Activated T-cell treated with anti-CD3 and anti-CD28 coated beads for 48 hours (primary cell): ENCODE results near the gene SDF2.
A peak's percentile ranks its signal among the peaks of the same experiment; 100 is the strongest.
"Not testable (repeated sequence)": the region's sequence is repeated elsewhere in the genome, so short reads cannot be mapped to it uniquely, and the experiment has no call there.

ENCODE experiments used
- DNase-seq: peaks from one replicate; pipeline ENCODE4 v3.0.0-alpha.2; 2020; ENCODE audit warnings: low read depth

The SDF2 gene

DNA sequence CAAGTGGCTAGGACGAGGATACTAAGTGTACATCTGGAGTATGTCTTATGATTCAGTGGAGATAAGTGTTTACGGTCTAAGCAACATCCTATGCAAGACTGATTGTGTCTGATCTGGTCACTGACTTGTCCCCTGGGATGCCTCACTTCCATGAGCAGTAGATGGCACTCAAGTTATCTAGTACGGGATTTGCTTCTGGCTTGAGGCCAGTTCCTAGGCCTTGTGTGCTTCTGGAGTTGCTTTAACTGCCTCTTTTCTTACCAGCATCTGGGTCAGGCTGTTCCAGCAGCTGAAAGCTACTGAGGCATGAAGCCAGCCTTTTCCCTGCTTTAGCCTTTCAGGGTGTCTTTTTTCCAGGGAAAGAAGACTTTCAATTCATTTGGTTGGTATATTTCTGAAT lies 23.3 kb upstream of the SDF2 start:
- no peak for DNase-seq

DNA sequence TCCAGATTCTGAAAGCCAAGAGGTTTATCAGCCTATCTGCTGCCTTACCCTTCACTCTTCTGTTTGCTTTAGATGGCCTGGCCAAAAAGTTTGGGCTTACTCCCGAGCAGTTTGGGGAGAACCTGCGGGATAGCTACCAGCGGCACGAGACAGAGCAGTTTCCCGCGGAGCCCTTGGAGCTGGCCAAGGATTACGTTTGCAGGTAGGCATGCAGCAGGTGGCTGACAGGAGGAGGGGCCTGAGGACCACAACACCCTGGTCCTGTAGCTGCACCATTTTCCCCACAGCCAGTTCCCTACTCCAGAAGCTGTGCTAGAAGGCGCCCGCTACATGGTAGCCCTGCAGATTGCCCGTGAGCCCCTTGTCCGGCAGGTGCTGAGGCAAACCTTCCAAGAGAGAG lies 20.9 kb upstream of the SDF2 start:
- no peak for DNase-seq

DNA sequence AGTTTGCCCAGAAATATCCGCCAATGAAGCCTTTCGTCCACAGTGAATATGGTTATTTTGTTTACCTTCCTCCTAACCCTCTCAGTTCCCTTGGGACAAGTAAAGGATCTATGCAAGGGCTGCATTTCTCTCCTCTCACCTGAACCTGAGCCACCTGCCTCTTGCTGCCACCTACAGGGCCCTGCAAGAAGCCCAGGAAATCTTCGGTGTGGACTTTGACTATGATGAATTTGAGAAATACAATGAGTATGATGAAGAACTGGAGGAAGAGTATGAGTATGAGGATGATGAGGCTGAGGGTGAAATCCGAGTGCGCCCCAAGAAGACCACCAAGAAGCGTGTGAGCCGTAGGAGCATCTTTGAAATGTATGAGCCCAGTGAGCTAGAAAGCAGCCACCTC lies 14.3 kb upstream of the SDF2 start:
- no peak for DNase-seq

DNA sequence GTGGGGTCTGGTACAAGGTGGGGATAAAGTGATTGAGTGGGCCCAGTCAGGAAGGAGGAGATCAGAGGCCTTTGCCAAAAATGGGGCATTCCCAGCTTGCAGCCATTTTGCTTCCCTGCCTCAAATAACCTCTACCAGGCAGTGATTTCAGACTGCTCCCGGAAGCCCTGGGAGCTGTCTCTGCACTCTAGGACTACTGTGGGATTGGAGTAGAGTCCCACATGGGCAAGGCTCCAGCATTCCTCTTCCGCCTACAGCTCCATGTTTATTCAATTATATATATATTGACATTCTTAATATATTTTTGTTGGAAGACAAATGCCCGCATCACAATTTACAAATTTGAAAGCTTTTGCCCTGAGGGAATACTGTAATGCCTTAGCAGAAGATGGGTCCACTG lies 13.8 kb upstream of the SDF2 start:
- no peak for DNase-seq

DNA sequence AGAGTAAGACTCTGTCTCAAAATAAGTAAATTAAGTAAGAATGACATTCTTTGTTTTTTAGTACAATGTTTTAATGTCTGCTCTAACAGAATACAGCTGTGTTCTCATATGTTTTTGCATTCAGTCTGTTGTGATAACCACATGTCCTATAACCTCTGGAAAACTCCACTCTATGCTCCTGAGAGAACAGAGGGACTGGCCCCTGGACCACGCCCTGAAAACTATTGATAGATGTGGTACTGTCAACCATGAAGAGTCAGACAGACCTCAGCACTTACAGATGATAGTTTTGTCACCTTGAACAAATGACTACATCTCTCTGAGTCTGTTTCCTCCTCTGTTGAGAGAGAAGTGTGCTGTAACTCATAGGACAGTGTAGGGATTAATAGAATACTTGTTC lies 8.2 kb upstream of the SDF2 start:
- no peak for DNase-seq

DNA sequence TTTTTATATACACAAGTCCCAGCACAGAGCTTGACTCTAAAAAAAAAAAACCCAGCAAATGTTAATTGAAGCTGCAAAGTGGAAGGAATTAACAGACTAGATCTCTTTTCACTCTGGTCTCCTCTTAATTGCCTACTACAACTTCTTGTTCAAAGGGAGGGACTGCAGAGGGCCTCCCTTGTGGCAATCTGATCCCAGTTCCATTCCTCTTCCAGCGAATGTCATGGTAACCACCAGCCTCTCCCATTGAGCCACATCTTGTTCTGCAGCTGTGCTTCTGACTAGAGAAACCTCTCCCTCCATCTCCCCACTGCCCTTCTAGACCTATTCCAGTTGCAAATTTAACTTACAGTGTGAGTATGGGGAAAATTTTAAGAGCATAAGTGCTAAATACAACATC lies 6.2 kb upstream of the SDF2 start:
- DNase-seq, result no peak

DNA sequence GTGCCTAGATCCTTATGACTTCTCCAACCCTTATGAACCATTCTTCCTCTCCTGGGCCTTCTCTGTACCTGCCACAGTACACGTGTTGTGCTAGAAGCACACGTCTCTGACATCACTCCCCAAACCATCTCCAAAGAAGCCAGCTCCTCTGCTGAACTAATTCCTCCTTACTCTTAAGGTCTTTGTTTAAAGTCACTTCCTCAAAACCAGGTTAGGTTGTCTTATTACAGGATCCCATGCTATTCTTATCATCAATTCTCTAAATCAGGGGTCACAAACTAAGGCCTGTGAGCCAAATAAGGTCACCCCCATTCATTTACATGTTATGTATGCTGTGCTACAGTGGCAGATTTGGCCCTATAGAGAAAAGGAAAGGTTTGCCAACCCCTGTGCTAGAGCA lies 4.3 kb upstream of the SDF2 start:
- no peak for DNase-seq

DNA sequence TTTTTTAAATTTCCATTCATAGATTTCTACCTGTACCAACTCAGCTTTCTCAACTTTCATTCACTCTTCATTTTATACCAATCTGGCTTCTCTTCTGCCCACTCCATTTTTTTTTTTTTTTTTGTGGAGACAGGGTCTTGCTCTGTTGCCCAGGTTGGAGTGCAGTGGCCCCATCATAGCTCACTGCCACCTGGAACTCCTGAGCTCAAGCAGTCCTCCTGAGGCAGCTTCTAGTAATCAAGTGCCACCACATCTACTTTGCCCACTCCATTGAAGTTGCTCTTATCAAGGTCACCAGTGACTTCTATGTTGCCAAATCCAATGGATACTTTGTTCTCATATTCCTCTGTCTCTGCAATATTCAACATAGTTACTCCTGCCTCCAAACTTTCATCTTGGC lies 2.0 kb upstream of the SDF2 start:
- DNase-seq, result no peak

DNA sequence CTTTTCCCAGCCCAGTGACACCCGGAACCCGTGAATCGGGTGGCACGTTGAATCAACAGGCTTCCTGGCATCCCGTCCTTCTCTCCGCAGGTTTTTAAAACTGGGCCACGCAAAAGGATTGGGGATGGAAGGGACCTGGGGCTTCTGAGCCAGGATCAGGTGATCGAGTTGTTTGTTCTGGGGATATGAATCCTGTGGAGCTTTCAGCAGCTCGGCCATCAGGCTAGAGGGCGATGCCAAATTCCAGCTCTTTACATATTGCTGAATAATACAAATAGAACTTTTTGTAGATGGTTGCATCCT lies 772 bp upstream of the SDF2 start:
- DNase-seq, result no peak

DNA sequence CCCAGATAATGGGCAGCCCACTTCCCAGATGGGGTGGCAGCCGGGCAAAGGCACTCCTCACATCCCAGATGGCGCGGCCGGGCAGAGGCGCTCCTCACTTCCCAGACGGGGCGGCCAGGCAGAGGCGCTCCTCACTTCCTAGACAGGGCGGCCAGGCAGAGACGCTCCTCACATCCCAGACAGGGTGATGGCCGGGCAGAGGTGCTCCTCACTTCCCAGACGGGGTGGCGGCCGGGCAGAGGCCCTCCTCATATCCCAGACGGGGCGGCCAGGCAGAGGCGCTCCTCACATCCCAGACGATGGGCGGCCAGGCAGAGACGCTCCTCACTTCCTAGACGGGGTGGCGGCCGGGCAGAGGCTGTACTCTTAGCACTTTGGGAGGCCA lies 2.2 kb downstream of the SDF2 start:
- DNase-seq, result not testable (repeated sequence)

DNA sequence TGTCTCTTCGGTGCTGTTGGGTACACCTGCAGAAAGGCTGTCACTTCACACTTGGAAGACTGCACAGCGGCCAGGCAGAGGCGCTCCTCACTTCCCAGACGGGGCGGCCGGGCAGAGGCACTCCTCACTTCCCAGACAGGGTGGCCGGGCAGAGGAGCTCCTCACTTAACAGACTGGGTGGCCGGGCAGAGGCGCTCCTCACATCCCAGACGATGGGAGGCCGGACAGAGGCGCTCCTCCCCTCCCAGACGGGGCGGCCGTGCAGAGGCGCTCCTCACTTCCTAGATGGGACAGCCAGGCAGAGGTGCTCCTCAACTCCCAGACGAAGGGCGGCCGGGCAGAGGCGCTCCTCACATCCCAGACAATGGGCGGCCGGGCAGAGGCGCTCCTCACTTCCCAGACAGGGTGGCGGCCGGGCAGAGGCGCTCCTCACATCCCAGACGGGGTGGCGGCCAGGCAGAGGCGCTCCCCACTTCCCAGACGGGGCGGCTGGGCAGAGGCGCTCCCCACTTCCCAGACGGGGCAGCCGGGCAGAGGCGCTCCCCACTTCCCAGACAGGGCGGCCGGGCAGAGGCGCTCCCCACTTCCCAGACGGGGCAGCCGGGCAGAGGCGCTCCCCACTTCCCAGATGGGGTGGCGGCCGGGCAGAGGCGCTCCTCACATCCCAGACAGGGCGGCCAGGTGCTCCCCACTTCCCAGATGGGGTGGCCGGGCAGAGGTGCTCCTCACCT lies 2.8 kb downstream of the SDF2 start:
- not testable (repeated sequence) for DNase-seq

DNA sequence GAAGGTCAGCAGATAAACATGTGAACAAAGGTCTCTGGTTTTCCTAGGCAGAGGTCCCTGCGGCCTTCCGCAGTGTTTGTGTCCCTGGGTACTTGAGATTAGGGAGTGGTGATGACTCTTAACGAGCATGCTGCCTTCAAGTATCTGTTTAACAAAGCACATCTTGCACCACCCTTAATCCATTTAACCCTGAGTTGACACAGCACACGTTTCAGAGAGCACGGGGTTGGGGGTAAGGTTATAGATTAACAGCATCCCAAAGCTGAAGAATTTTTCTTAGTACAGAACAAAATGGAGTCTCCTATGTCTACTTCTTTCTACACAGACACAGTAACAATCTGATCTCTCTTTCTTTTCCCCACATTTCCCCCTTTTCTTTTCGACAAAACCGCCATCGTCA lies 3.4 kb downstream of the SDF2 start:
- not testable (repeated sequence) for DNase-seq

DNA sequence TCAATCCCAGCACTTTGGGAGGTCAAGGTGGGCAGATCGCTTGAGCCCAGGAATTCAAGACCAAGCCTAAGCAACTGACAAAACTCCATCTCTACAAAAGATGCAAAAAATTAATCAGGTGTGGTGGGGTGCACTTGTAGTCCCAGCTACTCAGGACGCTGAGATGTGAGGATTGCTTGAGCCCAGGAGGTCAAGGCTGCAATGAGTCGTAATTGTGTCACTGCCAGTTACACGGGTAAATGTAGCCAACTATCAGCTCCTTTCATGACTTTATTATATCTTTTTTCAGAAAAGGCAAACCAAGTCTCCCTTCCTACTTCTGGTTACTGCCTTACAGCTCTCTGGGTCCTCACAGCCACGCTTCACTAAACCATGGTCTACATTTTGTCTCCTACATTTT lies 4.0 kb downstream of the SDF2 start:
- DNase-seq, result no peak

DNA sequence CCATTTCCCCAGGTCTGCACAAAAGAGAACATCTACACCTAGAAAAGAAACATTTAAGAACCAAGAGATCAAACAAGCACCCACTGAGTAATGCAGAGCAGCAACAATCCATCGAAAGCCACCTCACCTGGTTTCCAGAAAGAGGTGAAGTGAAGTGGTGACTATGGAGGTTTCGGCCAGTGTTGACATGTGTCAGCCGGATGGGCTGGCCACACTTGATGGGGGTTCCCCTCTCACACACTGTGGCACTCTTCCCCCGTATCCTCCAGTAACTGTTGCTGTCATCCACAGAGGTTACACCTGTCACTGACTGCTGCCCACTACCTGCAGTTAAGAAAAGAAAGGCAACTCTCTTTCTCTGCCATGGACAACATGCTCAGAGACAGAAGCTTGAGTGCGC lies 6.5 kb downstream of the SDF2 start:
- DNase-seq, result no peak

DNA sequence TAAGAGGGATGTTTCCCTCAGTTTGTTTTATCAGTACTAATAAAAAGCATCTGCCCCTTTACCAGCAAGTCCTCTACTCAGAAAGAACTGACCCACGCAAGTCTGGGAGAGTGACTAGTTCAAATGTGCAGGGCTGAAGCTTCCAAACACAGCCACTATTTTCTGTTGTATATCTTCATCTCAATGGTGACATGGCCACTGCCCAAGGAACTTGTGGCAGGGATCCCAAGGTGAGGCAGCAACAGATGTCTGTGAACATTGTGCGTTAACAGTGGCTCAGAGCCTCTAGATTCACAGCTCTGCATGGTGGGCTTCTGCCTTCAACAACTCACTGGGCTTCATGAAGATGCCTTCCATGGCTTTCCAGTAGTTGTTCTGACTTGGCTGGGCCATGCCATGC lies 13.0 kb downstream of the SDF2 start:
- DNase-seq, result no peak

DNA sequence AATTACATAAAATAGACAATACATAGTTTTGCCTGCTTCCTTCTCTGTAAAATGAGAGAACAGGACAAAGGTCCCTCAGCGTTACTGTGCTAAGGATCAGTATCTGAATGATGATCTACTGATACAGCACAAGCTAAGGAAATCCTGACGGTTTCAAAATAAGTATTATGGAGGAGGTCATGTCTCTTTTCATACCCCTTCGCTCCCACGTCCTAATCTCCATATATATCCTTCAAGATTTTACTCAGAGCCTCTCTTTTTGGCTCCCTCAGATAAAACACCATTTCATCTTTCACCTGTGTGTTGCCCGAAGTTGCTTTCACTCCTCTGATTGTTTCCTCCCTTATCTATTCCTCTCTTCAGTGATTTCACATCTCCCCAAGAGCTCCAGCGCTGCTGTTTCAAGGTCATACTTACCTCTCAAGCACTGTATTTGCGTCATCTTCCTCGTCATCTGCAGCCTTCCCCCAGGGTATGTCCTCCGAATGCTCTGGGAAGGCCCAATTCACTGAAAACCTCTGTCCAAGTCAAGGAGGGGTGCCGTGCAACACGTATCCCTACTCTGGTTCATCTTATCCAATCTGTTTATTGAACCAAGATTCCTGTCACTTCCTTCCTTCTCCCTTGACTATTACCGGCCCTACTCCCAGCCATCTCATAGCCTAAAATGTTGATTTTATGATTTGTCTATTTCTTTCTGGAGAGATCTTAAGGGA lies 15.5 kb downstream of the SDF2 start:
- DNase-seq, result no peak

DNA sequence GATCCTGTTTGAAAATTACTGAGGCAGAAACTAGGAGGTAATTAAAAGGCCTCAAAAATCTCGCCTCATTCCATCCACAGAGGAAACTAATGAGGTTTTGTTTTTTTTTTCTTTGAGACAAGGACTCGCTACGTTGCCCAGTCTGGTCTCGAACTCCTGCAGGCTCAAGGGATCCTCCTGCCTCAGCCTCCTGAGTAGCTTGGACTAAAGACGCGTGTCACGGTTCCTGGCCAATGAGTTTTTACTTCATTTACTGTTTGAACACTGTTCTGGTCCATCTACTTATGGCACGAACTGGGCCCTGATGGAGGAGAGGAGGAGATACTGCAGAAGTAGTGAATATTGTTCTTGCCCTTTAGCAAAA lies 16.1 kb downstream of the SDF2 start:
- DNase-seq, result no peak

DNA sequence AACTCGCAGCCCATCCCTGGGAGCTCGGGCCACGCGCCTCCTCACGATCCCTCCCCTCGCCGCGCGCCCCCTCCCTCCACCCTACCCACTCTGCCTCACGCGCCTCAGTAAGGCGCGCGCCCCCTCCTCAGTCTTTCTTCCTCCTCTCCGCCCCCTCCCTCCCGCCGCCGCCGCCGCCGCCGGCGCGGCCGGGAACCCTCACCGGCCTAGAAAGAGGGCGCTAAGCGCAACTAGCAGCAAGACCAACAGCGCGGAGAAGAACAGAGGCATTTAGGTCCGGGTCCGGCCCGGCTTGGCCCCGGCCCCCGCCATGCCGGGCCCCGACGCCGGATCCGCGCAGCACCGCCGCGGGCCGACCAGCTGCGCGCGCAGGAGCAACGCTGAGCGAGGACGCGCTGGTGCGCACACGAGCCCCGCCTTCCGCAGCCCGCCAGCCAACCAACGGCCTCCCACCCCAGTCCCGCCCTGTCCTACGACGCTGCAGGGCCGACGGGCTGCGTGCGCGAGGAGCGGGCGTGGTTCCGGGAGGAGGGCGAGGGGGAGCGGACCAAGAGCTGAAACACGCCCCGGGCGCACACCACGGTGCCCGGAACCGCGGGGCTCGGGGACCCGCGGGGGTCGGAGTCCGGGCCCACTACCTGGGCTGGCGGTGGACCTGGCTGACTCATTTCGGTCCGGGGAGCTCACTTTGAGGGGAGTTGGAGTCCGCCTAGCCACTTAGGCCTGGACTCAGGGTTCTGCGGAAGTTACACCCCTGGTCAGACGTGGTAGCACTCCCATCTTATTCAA lies 16.7 kb downstream of the SDF2 start, which contains the start of gene BLTP2:
TSS of gene BLTP2 (minus strand) at position 372 of the 789 bp plus-strand sequence. CDS start at position 270, 102 bp downstream.
- DNase-seq, result peak; percentile 96

DNA sequence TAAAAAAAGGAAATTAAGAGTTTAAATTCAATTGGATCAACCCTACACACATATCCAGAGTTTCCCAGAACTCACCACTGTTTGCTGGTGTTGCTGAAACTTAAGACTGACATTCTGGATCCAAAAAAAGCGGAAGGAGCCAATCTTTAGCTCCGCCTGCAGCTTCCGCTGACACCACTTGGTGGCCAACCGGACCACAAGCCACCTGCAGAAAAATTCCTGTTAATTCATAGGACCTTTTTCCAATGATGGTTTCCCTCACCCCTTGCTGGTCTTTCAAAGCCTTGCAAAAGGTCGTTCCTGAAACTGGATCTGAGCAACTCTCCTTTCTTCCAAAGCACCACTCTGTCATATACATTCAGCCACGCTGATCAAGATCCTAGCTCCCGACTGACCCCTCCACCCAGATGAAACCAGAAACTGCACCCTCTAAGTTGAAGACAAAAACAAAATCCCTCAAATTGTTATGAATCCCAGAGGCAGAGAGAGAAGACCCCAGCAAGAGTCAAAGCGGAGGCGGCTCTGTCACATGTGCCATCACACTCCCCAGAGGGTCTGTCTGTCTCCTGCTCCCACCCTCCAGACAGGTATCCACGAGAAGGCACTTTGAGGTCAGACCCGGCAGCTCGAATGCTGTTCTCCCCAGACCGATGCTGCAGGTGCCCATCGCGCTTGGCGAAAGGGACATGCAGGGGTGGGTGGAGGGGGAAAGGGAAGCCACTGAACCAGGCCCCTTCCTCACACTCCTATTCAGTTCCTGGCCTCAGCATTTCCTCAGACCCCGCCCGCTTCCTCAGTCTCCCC lies 17.5 kb downstream of the SDF2 start:
- no peak for DNase-seq

DNA sequence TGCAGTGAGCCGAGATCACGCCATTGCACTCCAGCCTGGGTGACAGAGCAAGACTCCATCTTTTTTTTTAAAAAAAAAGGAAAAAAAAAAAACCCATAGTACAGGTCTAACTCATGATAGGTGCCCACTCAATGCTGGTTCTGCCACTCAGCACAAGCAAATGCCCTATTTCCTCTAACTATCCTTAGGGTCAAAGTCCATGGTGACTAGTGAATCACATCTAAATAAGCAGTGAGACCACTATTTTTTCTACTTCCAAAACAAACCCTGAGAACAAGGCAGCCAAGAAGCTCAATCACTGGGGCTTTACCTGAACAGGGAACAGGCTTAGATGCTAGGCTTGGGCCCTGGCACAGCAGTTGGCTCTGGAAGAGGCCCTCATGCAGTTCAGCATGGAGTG lies 20.1 kb downstream of the SDF2 start:
- DNase-seq, result no peak

DNA sequence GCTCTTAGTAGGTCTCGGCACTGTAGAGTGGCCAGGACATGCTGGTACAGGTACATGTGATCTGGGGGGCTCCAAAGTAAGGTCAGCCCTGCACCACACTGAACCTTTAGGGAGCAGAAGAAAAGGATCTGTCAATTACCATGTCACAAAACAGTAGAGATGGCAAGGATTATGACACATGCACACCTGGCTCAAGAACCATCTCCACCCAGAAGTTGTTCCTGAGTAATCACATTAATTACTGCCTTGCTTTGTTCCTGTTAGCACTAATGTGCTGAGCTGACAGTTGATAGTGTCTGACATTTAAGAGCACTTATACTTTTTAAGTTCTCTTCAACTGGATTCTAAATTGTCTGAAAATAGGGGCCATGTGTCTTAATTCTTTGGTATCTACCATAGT lies 26.2 kb downstream of the SDF2 start:
- DNase-seq, result no peak

DNA sequence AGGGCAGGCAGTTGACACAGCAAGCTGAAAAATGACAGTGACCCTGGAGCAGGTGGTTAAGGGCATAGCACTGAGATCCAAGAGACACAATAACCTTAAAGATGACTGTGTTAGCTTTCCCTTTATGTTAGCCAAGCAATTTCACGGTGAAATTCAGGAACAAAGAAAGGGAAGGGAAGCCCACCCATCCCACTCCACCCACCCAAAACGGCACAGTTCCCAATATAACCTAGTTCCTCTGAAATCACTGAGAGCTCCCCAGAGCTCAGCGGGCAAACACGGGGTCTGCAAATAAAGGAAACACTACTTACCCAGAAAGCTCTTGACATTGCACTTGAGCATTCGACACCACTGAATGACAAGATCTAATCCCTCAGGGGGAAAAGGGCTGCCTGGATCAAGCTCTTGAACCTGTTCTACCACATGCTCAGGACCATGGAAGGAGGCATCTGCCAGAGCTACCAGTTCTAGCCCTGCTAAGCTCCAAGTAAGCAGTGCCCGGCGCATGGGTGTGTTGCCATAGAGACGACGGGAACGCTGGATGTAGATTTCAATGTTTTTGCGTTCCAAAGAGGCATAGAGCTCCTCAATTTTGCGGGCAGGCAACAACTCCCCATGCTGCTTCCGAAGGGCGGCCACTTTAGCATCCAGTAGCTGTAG lies 27.4 kb downstream of the SDF2 start:
- no peak for DNase-seq
